SKM-1 treated with dmso at 0.1 percent for 144 hours (cell line): ENCODE results near the gene IL12A.

Experiments used
- DNase-seq: peaks from one replicate; lab custom pipeline; 2025; ENCODE audit not compliant: unreplicated experiment; lab: John Stamatoyannopoulos, UW

IL12A gene

GRCh38 chr3:160023476-160023875 is 34.8 kb downstream of the IL12A start:
- DNase-seq, result no peak

GRCh38 chr3:160027541-160028195 is 39.0 kb downstream of the IL12A start:
- DNase-seq, result no peak

DNA sequence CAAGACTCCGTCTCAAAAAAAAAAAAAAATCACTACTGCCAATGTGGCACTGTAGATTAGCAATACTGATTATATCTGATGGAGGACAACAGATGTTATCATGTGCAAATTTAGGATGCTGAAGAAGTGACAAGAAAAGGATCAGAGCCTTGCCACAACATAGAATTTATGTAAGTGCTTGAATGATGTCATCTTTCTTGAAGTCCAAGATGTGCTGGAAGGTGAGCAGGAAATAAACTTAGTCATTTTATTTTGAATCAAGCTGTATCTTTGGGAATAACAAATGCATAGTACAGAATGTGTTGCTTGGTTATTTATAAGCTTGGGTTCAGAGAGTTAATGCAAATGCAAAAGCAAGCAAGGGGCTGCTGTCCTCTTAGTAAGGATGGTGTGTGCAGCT is 47.1 kb downstream of the IL12A start:
- DNase-seq, result no peak

DNA sequence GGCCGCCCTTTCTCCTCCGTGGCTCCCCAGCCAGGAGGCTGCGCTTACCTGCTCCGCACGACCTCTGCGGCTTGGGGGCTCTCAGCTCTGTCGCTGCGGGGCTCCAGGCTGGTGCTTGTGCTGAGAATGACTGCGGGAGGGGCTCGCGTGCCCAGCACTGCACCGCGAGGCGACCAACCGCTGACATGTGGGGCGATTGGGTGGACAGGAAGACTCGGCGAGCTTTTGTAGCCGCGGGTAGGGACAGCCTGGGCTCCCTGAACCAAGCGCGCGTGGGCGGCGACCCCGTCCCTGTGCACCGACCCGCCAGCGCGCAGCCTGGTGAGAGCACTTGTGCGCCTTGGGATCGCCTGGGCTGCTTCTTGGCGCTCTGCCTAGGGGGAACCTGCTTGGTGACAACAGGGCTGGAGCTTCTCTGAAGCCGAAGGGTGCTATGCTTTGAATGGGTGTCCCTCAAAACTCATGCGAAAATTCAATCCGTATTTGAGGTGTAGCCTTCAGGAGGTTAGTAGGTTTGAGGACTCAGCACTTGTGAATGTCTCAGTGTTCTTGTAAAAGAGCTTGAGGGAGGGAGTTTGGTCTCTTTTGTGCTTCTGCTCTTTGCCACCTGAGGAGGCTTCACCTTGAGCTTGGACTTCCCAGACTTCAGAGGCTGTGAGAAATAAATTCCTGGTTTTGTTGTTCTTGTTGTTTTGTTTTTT is 50.4 kb downstream of the IL12A start:
- DNase-seq, result no peak

GRCh38 chr3:160040181-160040580 is 51.5 kb downstream of the IL12A start:
- no peak for DNase-seq

DNA sequence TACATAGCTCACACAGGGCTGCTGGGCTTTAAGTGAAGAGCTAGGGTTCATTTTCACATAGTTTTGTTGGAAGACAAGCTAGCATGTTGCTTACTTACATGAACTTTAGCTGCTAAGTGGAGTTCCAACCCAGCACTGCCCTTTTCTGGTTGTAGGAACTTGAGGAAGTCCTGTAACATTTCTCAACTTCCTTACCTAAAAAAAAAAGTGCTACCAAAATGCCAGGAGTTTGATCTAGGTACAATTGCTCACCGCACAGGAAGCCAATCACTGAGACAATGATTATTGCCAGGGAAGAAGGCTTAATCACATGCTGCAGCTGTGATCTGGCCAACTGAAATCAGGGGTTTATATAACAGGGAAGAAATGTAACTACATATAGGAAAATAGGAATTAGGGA is 52.8 kb downstream of the IL12A start:
- DNase-seq, result no peak

DNA sequence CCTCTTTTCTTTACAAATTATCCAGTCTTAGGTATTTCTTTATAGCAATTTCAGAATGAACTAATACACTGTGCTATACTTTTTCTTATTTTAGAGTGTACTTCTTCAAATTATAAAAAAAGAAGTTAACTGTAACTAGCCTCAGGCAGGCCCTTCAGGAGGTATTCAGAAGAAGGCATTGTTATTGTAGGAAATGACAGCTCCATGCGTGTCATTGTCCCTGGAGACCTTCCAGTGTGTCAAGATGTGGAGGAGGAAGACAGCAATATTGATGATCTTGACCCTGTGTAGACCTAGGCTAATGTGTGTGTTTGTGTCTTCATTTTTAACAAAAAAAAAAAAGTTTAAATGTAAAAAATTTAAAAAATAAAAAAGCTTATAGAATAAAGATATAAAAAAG is 55.5 kb downstream of the IL12A start:
- no peak for DNase-seq
